HG03571 (cell line): ENCODE results near the gene IGFBP1.

Experiments used
- ATAC-seq: cut with Tn5 transposase; IDR thresholded peaks from one replicate; pipeline ENCODE4 v1.9.1; 2021; ENCODE audit not compliant: unreplicated experiment

The IGFBP1 gene

GRCh38 chr7:45898222-45898621 lies 9.9 kb downstream of the IGFBP1 start:
- no peak for ATAC-seq

DNA sequence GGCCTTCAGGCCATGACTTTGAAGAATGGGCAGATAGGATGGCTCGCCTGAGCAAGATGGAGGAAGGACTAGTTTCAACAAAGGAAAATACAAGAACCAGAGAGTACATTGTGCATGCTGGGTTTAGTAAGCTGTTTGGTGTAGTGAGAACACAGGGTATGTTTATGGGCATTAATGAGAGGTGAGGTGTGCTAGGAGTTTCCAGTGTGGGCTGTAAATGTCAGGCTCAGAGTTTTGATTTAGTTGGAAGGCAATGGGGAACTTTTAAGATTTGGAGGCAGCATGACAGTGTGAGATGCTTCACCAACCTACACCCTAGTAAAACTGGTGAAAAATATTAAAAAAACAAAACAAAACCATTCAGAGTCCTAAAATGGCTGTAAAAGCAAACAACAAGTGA lies 13.3 kb downstream of the IGFBP1 start:
- ATAC-seq: no peak

GRCh38 chr7:45902820-45903219 lies 14.5 kb downstream of the IGFBP1 start:
- no peak for ATAC-seq

- no peak for ATAC-seq
These were observed 21.3 kb downstream of the IGFBP1 start for GRCh38 chr7:45909561-45909960.

- ATAC-seq: no peak
These were observed 22.6 kb downstream of the IGFBP1 start for GRCh38 chr7:45910855-45911254.

- no peak for ATAC-seq
These were observed 23.0 kb downstream of the IGFBP1 start for GRCh38 chr7:45911311-45911710.

DNA sequence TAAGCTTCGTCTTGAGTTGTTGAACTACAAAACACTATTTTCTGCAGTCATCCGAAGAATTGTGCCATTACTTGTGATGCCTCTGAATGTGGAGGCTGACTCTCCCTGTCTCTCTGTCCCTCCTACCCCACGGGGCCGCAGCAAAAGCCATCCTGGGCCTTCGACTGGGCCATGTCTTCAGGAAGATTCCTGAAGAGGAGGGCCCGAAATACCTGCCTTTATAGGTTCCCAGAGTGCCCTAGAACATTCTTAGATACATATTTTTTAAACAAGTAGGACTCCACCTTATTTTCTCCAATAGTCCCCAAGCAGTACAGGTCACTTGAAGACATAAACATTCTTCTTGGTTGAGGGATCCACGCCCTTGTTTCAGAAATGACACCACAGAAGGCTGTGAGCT lies 24.7 kb downstream of the IGFBP1 start:
- ATAC-seq: no peak

DNA sequence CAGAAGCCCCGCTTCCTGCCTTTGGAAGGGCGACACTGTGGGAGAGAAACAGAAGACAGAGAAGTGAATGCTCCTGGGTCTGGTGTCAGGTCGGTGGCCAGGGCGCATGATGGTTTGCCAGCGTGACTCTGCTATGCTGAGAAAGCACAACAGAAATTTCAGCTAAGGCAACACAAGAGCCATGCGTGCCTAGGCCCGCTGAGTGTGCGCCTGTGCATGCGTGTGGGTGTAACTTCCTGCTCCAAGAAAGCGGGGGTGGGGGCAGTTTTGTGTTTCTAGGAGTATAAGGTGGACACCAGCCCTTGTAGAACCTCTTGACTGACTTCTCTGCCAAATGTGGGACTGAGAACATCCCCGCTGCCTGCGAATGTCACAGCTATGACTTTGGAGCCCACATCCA lies 26.6 kb downstream of the IGFBP1 start:
- ATAC-seq: no peak

GRCh38 chr7:45915606-45916005 lies 27.3 kb downstream of the IGFBP1 start:
- ATAC-seq: no peak

DNA sequence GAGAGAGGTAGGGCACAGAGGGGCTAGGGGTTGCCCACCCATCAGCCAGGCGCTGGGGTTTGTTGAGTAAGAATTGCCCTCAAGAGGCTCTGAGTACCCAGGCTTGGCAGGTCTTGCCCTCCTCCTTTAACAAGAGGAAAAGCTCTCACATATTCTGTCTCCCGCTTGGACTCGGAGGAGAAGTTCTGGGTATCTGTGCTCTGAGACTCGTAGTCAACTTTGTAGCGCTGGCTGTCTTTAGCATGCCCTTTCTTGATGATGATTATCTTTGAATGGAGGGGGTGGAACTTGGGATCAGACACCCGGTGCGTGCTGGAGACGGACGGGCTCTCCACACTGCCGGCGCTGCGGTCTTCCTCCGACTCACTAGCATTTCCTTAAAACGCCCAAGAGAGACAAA lies 28.8 kb downstream of the IGFBP1 start:
- no peak for ATAC-seq

DNA sequence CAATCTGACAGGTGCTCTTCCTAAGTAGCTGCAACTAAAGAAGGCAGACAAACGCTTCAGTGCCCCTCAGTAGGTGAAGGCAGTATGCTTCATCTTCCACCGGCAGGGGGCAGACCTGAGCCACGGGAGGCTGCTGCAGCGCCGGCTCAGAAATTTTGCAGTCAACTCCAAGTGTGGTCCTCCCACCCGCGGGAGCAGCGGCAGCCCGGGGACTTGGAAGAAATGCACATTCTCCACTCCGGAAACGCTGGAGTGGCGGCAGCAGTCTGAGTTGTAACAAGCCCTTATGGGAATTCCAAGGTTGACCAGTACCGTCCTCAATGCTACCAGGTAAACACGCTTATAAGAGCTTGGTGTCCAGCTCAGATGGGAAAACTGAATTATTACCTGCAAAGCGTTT lies 29.4 kb downstream of the IGFBP1 start:
- ATAC-seq: no peak

DNA sequence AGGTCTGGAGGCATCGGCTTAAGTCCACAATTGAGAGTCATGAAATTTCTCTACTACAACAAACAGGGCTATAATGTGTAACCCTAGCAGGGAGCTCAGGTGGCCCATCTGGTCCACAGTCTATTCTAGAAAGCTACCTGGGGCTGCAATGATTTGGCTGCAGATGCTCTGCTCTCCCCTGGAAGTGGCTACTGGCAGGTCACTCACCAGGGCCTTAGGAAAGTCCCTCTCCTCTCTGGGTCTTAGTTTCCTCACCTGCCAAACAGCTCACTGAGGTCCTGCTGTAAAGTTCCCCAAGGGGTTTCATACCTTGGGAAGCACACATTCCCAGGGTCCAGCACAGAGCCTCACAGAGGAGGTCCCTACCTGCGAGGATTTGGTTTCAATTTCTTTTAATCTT lies 30.3 kb downstream of the IGFBP1 start:
- no peak for ATAC-seq

- ATAC-seq: no peak
These were observed 31.0 kb downstream of the IGFBP1 start for GRCh38 chr7:45919231-45919784.

GRCh38 chr7:45919993-45920459 lies 31.7 kb downstream of the IGFBP1 start:
- no peak for ATAC-seq

- ATAC-seq: no peak
These were observed 32.5 kb downstream of the IGFBP1 start, which contains the start of gene IGFBP3 for GRCh38 chr7:45920502-45921380. TSS of gene IGFBP3 (minus strand) at chr7:45921272. CDS start at chr7:45921140, 132 bp downstream.

GRCh38 chr7:45921381-45921698 lies 33.1 kb downstream of the IGFBP1 start:
- ATAC-seq: no peak

DNA sequence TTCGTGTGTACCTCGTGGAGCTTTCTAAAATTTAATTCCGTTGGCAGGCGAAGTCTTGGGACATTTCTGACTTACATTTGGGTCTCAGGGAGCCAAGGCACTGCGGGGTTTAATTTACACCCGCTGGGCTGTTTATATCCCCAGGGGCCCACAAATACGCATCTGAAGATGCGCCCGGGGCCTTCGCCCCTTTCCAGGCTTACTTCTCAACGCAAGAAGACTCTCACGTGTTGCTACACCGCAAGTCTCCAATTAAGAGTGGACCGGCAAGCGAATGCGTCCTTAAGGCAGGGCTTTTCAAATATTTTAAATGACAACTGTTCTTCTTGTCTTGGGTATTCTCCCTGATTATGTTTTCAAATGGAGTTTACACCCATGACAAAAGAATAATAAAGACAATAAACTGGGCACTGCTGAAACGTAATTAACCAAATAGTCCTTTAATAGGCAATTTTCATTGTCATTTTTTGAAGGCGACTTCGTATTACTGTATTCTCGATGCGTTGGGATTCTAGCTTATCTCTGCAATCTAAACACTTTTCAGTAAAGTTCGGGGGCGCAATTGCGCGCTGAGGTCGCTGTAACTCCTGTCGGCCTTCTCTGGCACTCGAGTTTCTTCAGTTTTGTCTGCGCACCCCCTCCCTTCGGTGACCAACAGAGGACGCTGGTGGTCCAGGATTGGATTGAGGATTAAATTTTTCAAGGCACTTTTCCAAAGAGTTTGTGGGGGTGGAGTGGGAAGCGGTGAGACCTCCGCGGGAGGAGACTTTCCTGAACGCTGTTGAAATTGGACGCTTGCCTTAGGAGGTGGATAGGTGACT lies 33.6 kb downstream of the IGFBP1 start:
- no peak for ATAC-seq

GRCh38 chr7:45922810-45923209 lies 34.5 kb downstream of the IGFBP1 start:
- ATAC-seq: no peak

DNA sequence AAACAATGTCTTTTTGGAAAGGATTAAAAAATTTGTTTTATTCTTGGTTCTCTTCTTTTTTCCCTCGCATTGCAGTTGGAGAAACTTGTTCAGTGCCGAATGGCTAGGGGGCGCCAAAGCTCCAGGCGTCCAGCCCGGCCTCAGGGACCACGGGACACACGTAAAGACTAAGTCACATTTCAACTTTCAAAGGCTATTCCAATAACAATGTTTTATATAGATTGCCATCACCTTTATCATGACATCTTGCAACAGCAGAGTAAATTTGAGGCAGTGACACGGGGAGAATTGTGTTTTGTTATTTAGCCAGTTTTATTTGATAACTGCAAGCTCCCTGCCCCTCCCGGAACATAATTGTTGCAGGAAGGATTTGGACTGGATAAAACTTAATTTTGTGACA lies 35.0 kb downstream of the IGFBP1 start:
- no peak for ATAC-seq

GRCh38 chr7:45923818-45924217 lies 35.5 kb downstream of the IGFBP1 start:
- no peak for ATAC-seq

GRCh38 chr7:45924283-45924682 lies 36.0 kb downstream of the IGFBP1 start:
- no peak for ATAC-seq

DNA sequence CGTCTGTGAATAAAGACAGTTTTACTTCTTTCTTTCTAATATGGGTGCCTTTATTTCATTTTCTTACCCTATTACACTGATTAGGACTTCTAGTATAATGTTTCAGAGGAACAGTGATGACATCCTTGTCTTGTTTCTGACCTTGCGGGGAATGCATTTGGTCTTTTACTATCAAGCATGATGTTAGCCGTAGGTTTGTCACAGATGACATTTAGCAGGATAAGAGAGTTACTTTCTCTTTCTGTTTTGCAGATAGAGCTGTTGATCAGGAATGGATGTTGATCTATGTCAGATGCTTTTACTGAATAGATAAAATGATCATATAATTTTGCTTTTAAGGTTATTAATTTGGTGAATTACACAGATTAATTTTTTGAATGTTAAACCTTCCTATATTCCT lies 39.4 kb downstream of the IGFBP1 start:
- no peak for ATAC-seq
